GM23338 (cell line): ENCODE data around the gene SORL1-AS1.
A peak's percentile ranks its signal among the peaks of the same experiment; 100 is the strongest.

Experiments used
- ATAC-seq: fragments of 200-7000 bp; cut with Tn5 transposase; 3 replicates; pipeline ENCODE4 v1.9.1; 2020
- DNase-seq: peaks from one replicate; pipeline ENCODE4 v3.0.0-alpha.2; 2015; ENCODE audit warnings: low spot score
- H2AFZ ChIP-seq: fragments of 200-600 bp; sonication (generic); 2 replicates; pipeline ENCODE4 v1.8.0; 2016; ENCODE audit warnings: antibody characterized with exemption, mild to moderate bottlenecking, moderate library complexity
- H3F3A ChIP-seq: fragments of 200-600 bp; sonication (generic); replicated peaks from 2 replicates; pipeline ENCODE4 v1.8.0; 2017; ENCODE audit warnings: antibody characterized with exemption, mixed run types, low read depth
- H3K27ac ChIP-seq: fragments of 200-600 bp; sonication (generic); 2 replicates; pipeline ENCODE4 v1.6.1; 2016; ENCODE audit warnings: low read depth
- H3K27me3 ChIP-seq: fragments of 200-600 bp; sonication (generic); 2 replicates; pipeline ENCODE4 v1.8.0; 2016; ENCODE audit warnings: mild to moderate bottlenecking, mixed run types, moderate library complexity; ENCODE audit not compliant: insufficient read depth
- H3K36me3 ChIP-seq: fragments of 200-600 bp; sonication (generic); 2 replicates; pipeline ENCODE4 v1.8.0; 2016; ENCODE audit warnings: mild to moderate bottlenecking; ENCODE audit not compliant: insufficient read depth
- H3K4me1 ChIP-seq: fragments of 200-600 bp; sonication (generic); 2 replicates; pipeline ENCODE4 v1.8.0; 2016; ENCODE audit warnings: mild to moderate bottlenecking, moderate library complexity; ENCODE audit not compliant: insufficient read depth
- H3K4me2 ChIP-seq: fragments of 200-600 bp; sonication (generic); 2 replicates; pipeline ENCODE4 v1.7.1; 2017; ENCODE audit warnings: mixed run types
- H3K4me3 ChIP-seq: fragments of 200-600 bp; sonication (generic); 2 replicates; pipeline ENCODE4 v1.6.1; 2016; ENCODE audit warnings: mixed run types
- H3K79me2 ChIP-seq: fragments of 200-600 bp; sonication (generic); replicated peaks from 2 replicates; pipeline ENCODE4 v1.8.0; 2017; ENCODE audit warnings: mild to moderate bottlenecking; ENCODE audit not compliant: insufficient read depth
- H3K9me2 ChIP-seq: fragments of 200-600 bp; sonication (generic); 2 replicates; pipeline ENCODE4 v1.8.0; 2017; ENCODE audit not compliant: insufficient read depth
- H4K20me1 ChIP-seq: fragments of 200-600 bp; sonication (generic); replicated peaks from 2 replicates; pipeline ENCODE4 v1.8.0; 2017; ENCODE audit warnings: mild to moderate bottlenecking; ENCODE audit not compliant: insufficient read depth
- H3K27ac Mint-ChIP-seq: 2 replicates; pipeline ENCODE4 v1.8.0; 2020; ENCODE audit warnings: inconsistent platforms, mild to moderate bottlenecking, moderate library complexity, mixed read lengths
- H3K27me3 Mint-ChIP-seq: 3 replicates; pipeline ENCODE4 v1.8.0; 2022; ENCODE audit warnings: low read depth, mild to moderate bottlenecking, moderate library complexity, mixed read lengths, inconsistent platforms; ENCODE audit not compliant: insufficient read depth, poor library complexity
- H3K36me3 Mint-ChIP-seq: 3 replicates; pipeline ENCODE4 v1.8.0; 2021; ENCODE audit warnings: low read depth, mild to moderate bottlenecking, inconsistent platforms, moderate library complexity, mixed read lengths
- H3K4me1 Mint-ChIP-seq: 3 replicates; pipeline ENCODE4 v1.8.0; 2020; ENCODE audit warnings: mild to moderate bottlenecking, inconsistent platforms, mixed read lengths
- H3K4me3 Mint-ChIP-seq: 3 replicates; pipeline ENCODE4 v1.8.0; 2021; ENCODE audit warnings: moderate library complexity, mild to moderate bottlenecking, inconsistent platforms, mixed read lengths
- H3K9me3 Mint-ChIP-seq: 3 replicates; pipeline ENCODE4 v1.8.0; 2020; ENCODE audit warnings: moderate library complexity, mild to moderate bottlenecking, inconsistent platforms, mixed read lengths
- CREB1 ChIP-seq: fragments of 250-450 bp; sonication (Bioruptor Pico); IDR thresholded peaks from 2 replicates; pipeline ENCODE4 v1.5.0; 2020; ENCODE audit warnings: low read depth, mild to moderate bottlenecking, moderate library complexity
- CTCF ChIP-seq, 2 experiments: fragments of 200-600 bp in 1 of 2; sonication (generic) in 1 of 2; conservative IDR thresholded peaks; 2 replicates each; pipeline versions ENCODE4 v1.5.1 to v1.6.1; 2016 to 2017; ENCODE audit warnings: antibody characterized with exemption in 2 of 2, low read depth in 2 of 2, mild to moderate bottlenecking in 2 of 2, moderate library complexity in 1 of 2
- EZH2 ChIP-seq: fragments of 200-600 bp; sonication (generic); IDR thresholded peaks from one replicate; pipeline ENCODE4 v1.8.0; 2017; ENCODE audit warnings: antibody characterized with exemption, mild to moderate bottlenecking, low read depth; ENCODE audit not compliant: unreplicated experiment
- POLR2AphosphoS5 ChIP-seq: IDR thresholded peaks from 2 replicates; pipeline ENCODE4 v1.6.1; 2016; ENCODE audit warnings: antibody characterized with exemption, low read depth
- ZNF462 ChIP-seq: fragments of 250-450 bp; sonication (Bioruptor Pico); IDR thresholded peaks from 2 replicates; pipeline ENCODE4 v1.5.0; 2020; ENCODE audit warnings: mild to moderate bottlenecking, moderate library complexity

Gene SORL1-AS1

GRCh38 chr11:121478895-121479697 lies 26.3 kb upstream of the SORL1-AS1 start:
- Mint-ChIP-seq H3K36me3 (peaks cover 28% of the 10 kb centered on the region), H3K4me1 (peaks cover 71% of the 10 kb centered on the region), H3K4me3 (peak overlapping the region; percentile 49), H3K9me3 (no peaks in the 10 kb centered on the region), H3K27ac (peak overlapping the region; percentile 86), H3K27me3 (peaks cover 8% of the 10 kb centered on the region)
- Histone ChIP-seq H3K4me2 (peak overlapping the region; percentile 50), H3K27ac (peak overlapping the region; percentile 85), H4K20me1 (peaks cover 4% of the 10 kb centered on the region), H3K27me3 (no peaks in the 10 kb centered on the region), H3K4me3 (peak overlapping the region; percentile 35), H2AFZ (no peak overlapping the region), H3K79me2 (peaks cover 47% of the 10 kb centered on the region), H3F3A (peaks cover 24% of the 10 kb centered on the region), H3K4me1 (peaks cover 49% of the 10 kb centered on the region), H3K36me3 (no peaks in the 10 kb centered on the region; the same call in 1 of the 2 replicates), H3K9me2 (no peaks in the 10 kb centered on the region)
- ATAC-seq (peak; percentile 91), DNase-seq (peak; percentile 81)
- peak; percentile 70; the same call in 1 of the 2 replicates for TF ChIP-seq ZNF462
- TF ChIP-seq POLR2AphosphoS5 = no peak

- Mint-ChIP-seq H3K4me1 (peaks cover 67% of the 10 kb centered on the region), H3K27ac (peak overlapping the region; percentile 86), H3K4me3 (peak overlapping the region; percentile 49; the same call in 2 of the 3 replicates), H3K9me3 (no peaks in the 10 kb centered on the region), H3K27me3 (peaks cover 8% of the 10 kb centered on the region), H3K36me3 (peaks cover 22% of the 10 kb centered on the region)
- Histone ChIP-seq H3K4me2 (peak overlapping the region; percentile 50; the same call in 1 of the 2 replicates), H4K20me1 (peaks cover 4% of the 10 kb centered on the region), H3K4me3 (peak overlapping the region; percentile 35; the same call in 1 of the 2 replicates), H3K4me1 (peaks cover 53% of the 10 kb centered on the region), H3K79me2 (peaks cover 51% of the 10 kb centered on the region), H3K27ac (peak overlapping the region; percentile 85), H3K36me3 (no peaks in the 10 kb centered on the region), H3K9me2 (no peaks in the 10 kb centered on the region), H2AFZ (no peak overlapping the region), H3F3A (peaks cover 24% of the 10 kb centered on the region), H3K27me3 (no peaks in the 10 kb centered on the region)
- DNase-seq (no peak), ATAC-seq (no peak)
- no peak for TF ChIP-seq CREB1
- TF ChIP-seq EZH2 = no peak
- TF ChIP-seq CTCF (conservative IDR thresholded peaks at IDR 0.05; ENCODE audit: low read depth in 2 of 2) = no peak
These were observed 25.6 kb upstream of the SORL1-AS1 start for GRCh38 chr11:121478226-121478894.
